T-cell (primary cell): ENCODE measurements around the gene AVEN. TPM values are rescaled to one million over a fixed set of nuclear protein-coding genes. Genes with fewer than 3 reads are reported as not detected.
"Not testable (repeated sequence)": the region's sequence is repeated elsewhere in the genome, so short reads cannot be mapped to it uniquely, and the experiment has no call there.

Experiments used
- ATAC-seq, 4 experiments: fragments of 200-7000 bp in 3 of 4; fragments of 150-1000 bp in 1 of 4; cut with Tn5 transposase; replicated peaks in 1 of 4; 1 replicate in 3 of 4; 2 replicates in 1 of 4; pipeline ENCODE4 v1.10.0; 2021; ENCODE audit warnings: moderate library complexity in 3 of 4, mild to moderate bottlenecking in 2 of 4, moderate number of reproducible peaks in 1 of 4
- CTCF ChIA-PET, 2 donors: fragments of 300-600 bp; sonication (Branson Sonifier 250); formaldehyde crosslinking; loops; one replicate each; lab custom pipeline; 2022; ENCODE audit warnings: antibody characterized with exemption in 2 of 2; lab: Charles Lee
- POLR2A ChIA-PET, 2 donors: fragments of 300-600 bp; sonication (Branson Sonifier 250); formaldehyde crosslinking; loops; one replicate each; lab custom pipeline; 2022; ENCODE audit warnings: antibody characterized with exemption in 2 of 2; lab: Charles Lee
- DNase-seq, 35 experiments: peaks; one replicate each; pipeline versions ENCODE4 v3.0.0 to v3.0.0-alpha.2; 2013 to 2023
- H3K27ac ChIP-seq: one replicate; pipeline ENCODE4 v1.5.1; 2013; ENCODE audit warnings: low read length
- H3K27me3 ChIP-seq, 2 experiments: replicated peaks in 1 of 2; 1 replicate in 1 of 2; 2 replicates in 1 of 2; pipeline versions ENCODE4 v1.6.1 to v1.7.0; 2013; ENCODE audit warnings: low read length in 1 of 2, mixed read lengths in 1 of 2; ENCODE audit not compliant: control insufficient read depth in 2 of 2, insufficient read depth in 2 of 2; ENCODE audit errors: extremely low read depth in 1 of 2
- H3K36me3 ChIP-seq, 2 donors: 1 replicate in 1 of 2; 2 replicates in 1 of 2; pipeline versions ENCODE4 v1.6.1 to v1.7.0; 2013; ENCODE audit warnings: low read length in 1 of 2; ENCODE audit not compliant: control insufficient read depth in 2 of 2, insufficient read depth in 1 of 2; ENCODE audit errors: extremely low read depth in 1 of 2
- H3K4me1 ChIP-seq, 2 experiments: 1 replicate in 1 of 2; 2 replicates in 1 of 2; pipeline versions ENCODE4 v1.6.1 to v1.7.0; 2013; ENCODE audit warnings: low read length in 2 of 2, mixed read lengths in 1 of 2; ENCODE audit not compliant: insufficient read depth in 2 of 2, control insufficient read depth in 1 of 2; ENCODE audit errors: extremely low read depth in 1 of 2
- H3K4me3 ChIP-seq, 2 donors: 1 replicate in 1 of 2; 2 replicates in 1 of 2; pipeline versions ENCODE4 v1.5.1 to v1.7.0; 2013; ENCODE audit warnings: mild to moderate bottlenecking in 2 of 2, low read length in 1 of 2, moderate library complexity in 1 of 2; ENCODE audit not compliant: control insufficient read depth in 1 of 2; ENCODE audit errors: extremely low read depth in 1 of 2
- H3K9me3 ChIP-seq: 2 replicates; pipeline ENCODE4 v1.7.0; 2013
- H3K27ac Mint-ChIP-seq, 2 donors: one replicate each; pipeline ENCODE4 v1.8.0; 2020 to 2021; ENCODE audit warnings: mild to moderate bottlenecking in 2 of 2, mixed read lengths in 2 of 2
- H3K27me3 Mint-ChIP-seq, 2 donors: one replicate each; pipeline ENCODE4 v1.8.0; 2021 to 2022; ENCODE audit warnings: mixed read lengths in 2 of 2
- H3K36me3 Mint-ChIP-seq: one replicate; pipeline ENCODE4 v1.8.0; 2021; ENCODE audit warnings: mixed read lengths
- H3K4me1 Mint-ChIP-seq, 3 donors: one replicate each; pipeline ENCODE4 v1.8.0; 2020 to 2022; ENCODE audit warnings: mixed read lengths in 3 of 3, mild to moderate bottlenecking in 1 of 3
- H3K4me3 Mint-ChIP-seq, 3 donors: one replicate each; pipeline ENCODE4 v1.8.0; 2020 to 2022; ENCODE audit warnings: mild to moderate bottlenecking in 3 of 3, mixed read lengths in 3 of 3, moderate library complexity in 3 of 3
- H3K9me3 Mint-ChIP-seq, 3 donors: one replicate each; pipeline ENCODE4 v1.8.0; 2020 to 2022; ENCODE audit warnings: mixed read lengths in 3 of 3
- WGBS: methylation state at CpG from one replicate; pipeline ENCODE4 v1.1.5; 2013; ENCODE audit warnings: missing lambda C conversion rate; ENCODE audit not compliant: insufficient coverage; 5-methylcytosine and 5-hydroxymethylcytosine counted together
- total RNA-seq, 35 experiments: library from RNA in 6 of 35; stranded (reverse) in 6 of 35; fragments of 120-200 nt in 1 of 35; gene quantifications; one replicate each; pipeline versions ENCODE4 v1.2.1 to v1.2.4 and lab custom pipeline; 2013 to 2026

Gene AVEN
- total RNA-seq, 5 donors from 2014 or later (not counting 1 experiment from before 2014, with no cell fraction given) = 7.9 to 10.0 (median 9.7) TPM

DNA sequence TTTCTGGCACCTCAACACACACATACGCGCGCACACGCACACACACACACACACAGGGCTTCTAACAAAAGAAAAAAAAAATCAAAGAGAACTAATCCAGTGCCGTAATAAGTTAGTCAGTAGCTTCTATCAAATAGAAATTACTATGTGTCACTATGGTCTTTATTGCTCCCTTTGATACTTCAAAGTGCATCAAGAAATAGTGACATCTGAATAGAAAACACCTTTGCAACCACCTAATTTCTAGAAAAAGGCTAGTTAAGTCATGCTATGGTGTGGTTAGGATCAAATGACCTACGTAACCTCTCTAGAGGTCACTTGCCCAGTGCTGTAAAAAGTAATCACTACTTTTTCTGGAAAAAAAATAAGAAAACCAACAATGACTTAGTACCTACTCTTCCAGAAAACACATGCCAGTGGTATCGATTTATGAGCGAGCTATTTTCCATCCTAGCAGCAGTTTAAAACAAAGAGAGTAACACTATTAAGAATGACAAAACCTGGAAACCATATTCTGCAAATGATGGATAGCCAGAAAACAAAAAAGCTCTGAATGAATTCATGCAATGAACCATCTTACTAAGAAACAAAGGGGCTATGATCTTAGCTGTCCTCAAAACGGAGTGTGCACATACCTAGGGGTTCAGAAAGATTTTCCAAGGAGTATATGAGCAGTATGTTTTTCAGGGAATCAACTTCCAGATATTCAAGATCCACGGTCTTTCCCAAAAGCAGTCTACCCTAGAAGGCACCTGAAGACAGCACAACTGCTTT is 6.8 kb downstream of the AVEN start:
- H3K4me1 Mint-ChIP-seq = peaks cover 2 to 13% (median 7%) of the 10 kb centered on the region in 3 donors
- WGBS = 93% methylated on average over 2 of the region's 10 CpGs
- no peaks in the 10 kb centered on the region for H3K36me3 ChIP-seq
- no peaks in the 10 kb centered on the region for H3K4me1 ChIP-seq
- no peak overlapping the region for H3K4me3 Mint-ChIP-seq
- H3K4me3 ChIP-seq = no peak overlapping the region
- H3K27me3 ChIP-seq = peaks cover 0 to 2% of the 10 kb centered on the region in 2 experiments
- H3K36me3 Mint-ChIP-seq = peaks cover 10% of the 10 kb centered on the region
- peaks cover 0 to 6% (median 0%) of the 10 kb centered on the region in 3 donors for H3K9me3 Mint-ChIP-seq
- H3K27me3 Mint-ChIP-seq = no peaks in the 10 kb centered on the region
- ChIA-PET CTCF (no interaction called here), POLR2A (no interaction called here)
- H3K9me3 ChIP-seq = peaks cover 2% of the 10 kb centered on the region
- no peak overlapping the region for H3K27ac Mint-ChIP-seq
- no peak for DNase-seq
- no peak overlapping the region for H3K27ac ChIP-seq
- ATAC-seq = peak in 1 of 4 experiments; percentile 32

DNA sequence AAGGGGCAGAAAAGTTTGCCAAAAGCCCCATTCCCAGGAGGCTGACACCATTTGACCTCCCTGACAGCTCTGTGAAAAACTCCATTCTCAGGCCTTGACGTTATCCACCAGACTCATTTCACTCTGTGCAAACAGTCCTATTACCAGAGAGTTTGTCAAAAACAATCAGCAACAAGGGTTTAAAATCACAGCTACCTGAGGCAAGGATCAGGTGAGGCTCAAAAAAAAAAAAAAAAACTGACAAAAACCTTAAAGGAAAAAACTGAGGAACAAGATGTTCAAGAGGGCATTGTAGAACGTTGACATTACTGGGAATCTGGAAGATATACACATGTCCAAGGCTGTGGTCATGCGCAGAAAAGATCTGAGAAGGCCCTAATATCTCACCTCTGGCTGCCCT is 11.4 kb downstream of the AVEN start:
- Mint-ChIP-seq H3K36me3 (peaks cover 12% of the 10 kb centered on the region), H3K27ac (no peak overlapping the region), H3K4me3 (no peak overlapping the region), H3K9me3 (peaks cover 0 to 6% (median 0%) of the 10 kb centered on the region in 3 donors), H3K4me1 (peaks cover 0 to 11% (median 7%) of the 10 kb centered on the region in 3 donors), H3K27me3 (no peaks in the 10 kb centered on the region)
- 100% methylated on average over 3 of the region's 3 CpGs for WGBS
- ATAC-seq = no peak
- no peaks in the 10 kb centered on the region for H3K4me1 ChIP-seq
- peaks cover 2% of the 10 kb centered on the region for H3K9me3 ChIP-seq
- no peak overlapping the region for H3K4me3 ChIP-seq
- DNase-seq = no peak
- ChIA-PET CTCF (interaction anchor here in 1 of 2 donors (0.6 kb wide), 1 partner anchor 17 kb away, joined by 4 read pairs; no protein-coding TSS in a partner anchor), POLR2A (no interaction called here)
- no peaks in the 10 kb centered on the region for H3K36me3 ChIP-seq
- no peaks in the 10 kb centered on the region for H3K27me3 ChIP-seq
- no peak overlapping the region for H3K27ac ChIP-seq

DNA sequence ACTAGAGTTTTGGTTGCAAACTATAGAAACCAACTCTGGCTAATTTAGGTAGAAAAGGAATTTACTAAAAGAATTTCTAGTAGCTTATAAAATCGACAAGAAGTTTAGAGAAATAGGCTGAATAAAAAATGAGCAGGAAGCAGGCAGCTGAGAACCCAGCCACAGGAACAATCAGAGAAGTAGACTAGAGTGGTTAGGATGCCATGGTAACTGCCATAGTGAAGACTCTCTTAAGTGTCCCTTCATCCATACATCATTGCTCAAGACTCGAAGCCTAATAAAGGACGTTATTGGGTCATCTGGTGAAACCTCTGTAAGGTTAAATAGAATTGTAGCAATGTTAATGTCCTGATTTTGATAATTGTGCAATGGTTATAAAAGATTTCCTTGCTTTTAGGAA is 13.8 kb downstream of the AVEN start:
- ChIA-PET CTCF (no interaction called here), POLR2A (no interaction called here)
- H3K27me3 Mint-ChIP-seq = no peaks in the 10 kb centered on the region
- ATAC-seq = no peak
- Histone ChIP-seq H3K27me3 (no peaks in the 10 kb centered on the region), H3K4me1 (no peaks in the 10 kb centered on the region), H3K27ac (no peak overlapping the region), H3K9me3 (peaks cover 2% of the 10 kb centered on the region), H3K36me3 (no peaks in the 10 kb centered on the region), H3K4me3 (no peak overlapping the region)
- no CpG with 5 or more reads among the region's 3 CpGs for WGBS
- peaks cover 0 to 6% (median 0%) of the 10 kb centered on the region in 3 donors for H3K9me3 Mint-ChIP-seq
- no peak overlapping the region for H3K27ac Mint-ChIP-seq
- H3K36me3 Mint-ChIP-seq = peaks cover 12% of the 10 kb centered on the region
- H3K4me3 Mint-ChIP-seq = no peak overlapping the region
- H3K4me1 Mint-ChIP-seq = no peaks in the 10 kb centered on the region
- DNase-seq = no peak

DNA sequence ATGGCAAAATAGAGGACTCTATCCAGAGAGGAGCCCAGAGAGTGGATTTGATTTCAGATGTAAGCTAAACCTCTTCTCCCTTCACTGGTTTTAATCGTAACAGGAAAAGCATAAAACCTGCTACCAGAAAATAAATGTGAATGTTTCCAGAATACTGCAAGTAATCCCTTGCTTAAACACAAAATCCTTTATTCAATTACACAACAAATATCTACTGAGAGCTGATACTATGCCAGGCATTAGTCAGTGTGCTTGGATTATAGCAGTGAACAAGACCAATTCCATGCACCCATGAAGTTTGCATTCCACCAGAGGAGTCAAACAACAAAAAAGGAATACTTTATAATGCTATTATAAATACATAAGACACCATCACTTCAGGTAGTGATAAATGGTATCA is 15.1 kb downstream of the AVEN start:
- Histone ChIP-seq H3K4me3 (no peak overlapping the region), H3K9me3 (peaks cover 2% of the 10 kb centered on the region), H3K4me1 (no peaks in the 10 kb centered on the region), H3K27ac (no peak overlapping the region), H3K27me3 (no peaks in the 10 kb centered on the region), H3K36me3 (no peaks in the 10 kb centered on the region)
- POLR2A ChIA-PET = no interaction called here
- WGBS = no CpG with 5 or more reads among the region's 1 CpG
- no peak for ATAC-seq
- Mint-ChIP-seq H3K27ac (no peak overlapping the region), H3K9me3 (peaks cover 0 to 6% (median 0%) of the 10 kb centered on the region in 3 donors), H3K27me3 (no peaks in the 10 kb centered on the region), H3K4me1 (peaks cover 0 to 1% (median 0%) of the 10 kb centered on the region in 3 donors), H3K36me3 (peaks cover 12% of the 10 kb centered on the region), H3K4me3 (no peak overlapping the region)
- DNase-seq = no peak
- CTCF ChIA-PET = no interaction called here

DNA sequence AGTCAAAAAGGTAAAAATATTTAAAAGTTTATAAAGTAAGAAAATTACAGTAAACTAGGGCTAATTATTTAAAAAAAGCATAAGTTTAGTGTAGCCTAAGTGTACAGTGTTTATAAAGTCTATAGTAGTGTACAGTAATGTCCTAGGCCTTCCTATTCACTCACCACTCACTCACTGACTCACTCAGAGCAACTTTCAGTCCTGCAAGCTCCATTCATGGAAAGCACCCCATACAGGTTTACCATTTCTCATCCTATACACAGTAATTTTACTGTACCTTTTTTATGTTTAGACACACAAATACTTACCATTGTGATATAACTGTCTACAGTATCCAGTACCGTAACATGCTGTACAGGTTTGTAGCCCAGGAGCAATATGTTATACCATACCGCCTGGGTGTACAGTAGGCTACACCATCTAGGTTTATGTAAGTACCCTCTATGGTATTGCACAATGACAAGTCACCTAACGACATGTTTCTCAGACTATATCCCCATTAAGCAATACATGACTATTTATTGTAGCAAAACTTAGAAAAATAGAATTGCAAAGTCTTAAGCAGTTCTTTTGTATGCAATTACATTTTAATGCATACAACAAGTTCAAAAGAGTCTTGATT is 19.5 kb downstream of the AVEN start:
- ChIA-PET CTCF (no interaction called here), POLR2A (interaction anchor here in 1 of 2 donors (0.6 kb wide), 1 partner anchor 242 kb away, joined by 3 read pairs; no protein-coding TSS in a partner anchor)
- H3K4me3 ChIP-seq = no peak overlapping the region
- ATAC-seq (no peak), DNase-seq (no peak)
- no peaks in the 10 kb centered on the region for H3K9me3 Mint-ChIP-seq
- peaks cover 10 to 13% (median 12%) of the 10 kb centered on the region in 3 donors for H3K4me1 Mint-ChIP-seq
- no peaks in the 10 kb centered on the region for H3K27me3 Mint-ChIP-seq
- H3K27ac Mint-ChIP-seq = no peak overlapping the region
- no peaks in the 10 kb centered on the region for H3K36me3 ChIP-seq
- H3K4me3 Mint-ChIP-seq = no peak overlapping the region
- H3K4me1 ChIP-seq = peaks cover 0 to 6% of the 10 kb centered on the region in 2 experiments
- WGBS = no CpG with 5 or more reads among the region's 3 CpGs
- no peak overlapping the region for H3K27ac ChIP-seq
- H3K36me3 Mint-ChIP-seq = peaks cover 2% of the 10 kb centered on the region
- no peaks in the 10 kb centered on the region for H3K27me3 ChIP-seq
- H3K9me3 ChIP-seq = no peaks in the 10 kb centered on the region

DNA sequence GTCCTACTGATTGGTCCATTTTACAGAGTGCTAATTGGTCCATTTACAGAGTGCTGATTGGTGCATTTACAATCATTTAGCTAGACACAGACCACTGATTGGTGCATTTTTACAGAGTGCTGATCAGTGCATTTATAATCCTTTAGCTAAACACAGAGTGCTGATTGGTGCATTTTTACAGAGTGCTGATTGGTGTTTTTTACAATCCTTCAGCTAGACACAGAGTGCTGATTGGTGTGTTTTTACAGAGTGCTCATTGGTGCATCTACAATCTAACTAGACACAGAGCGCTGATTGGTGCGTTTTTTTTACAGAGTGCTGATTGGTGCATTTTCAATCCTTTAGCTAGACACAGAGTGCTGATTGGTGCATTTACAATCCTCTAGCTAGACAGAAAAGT is 20.3 kb downstream of the AVEN start:
- H3K27me3 Mint-ChIP-seq, H3K36me3 Mint-ChIP-seq, H3K4me1 ChIP-seq, ATAC-seq, DNase-seq, H3K9me3 Mint-ChIP-seq, H3K27ac Mint-ChIP-seq, H3K36me3 ChIP-seq, H3K27me3 ChIP-seq, H3K27ac ChIP-seq, H3K9me3 ChIP-seq, H3K4me3 ChIP-seq: not testable (repeated sequence)
- Mint-ChIP-seq H3K4me1 (peaks cover 10 to 13% (median 12%) of the 10 kb centered on the region in 3 donors), H3K4me3 (peak overlapping the region in 2 of 3 donors; percentile 63 to 69)
- CTCF ChIA-PET = interaction anchor here in 1 of 2 donors (0.6 kb wide), 1 partner anchor 12 kb away, joined by 3 read pairs; no protein-coding TSS in a partner anchor
- WGBS = 100% methylated on average over 2 of the region's 2 CpGs
- POLR2A ChIA-PET = interaction anchor here in 1 of 2 donors (0.5 kb wide), 1 partner anchor 12 kb away, joined by 7 read pairs; no protein-coding TSS in a partner anchor
